Neural progenitor cell (in vitro differentiated cells): ENCODE results near the gene LRRC25. TPM values are rescaled to one million over a fixed set of nuclear protein-coding genes. Genes with fewer than 3 reads are reported as not detected.

Experiments
- DNase-seq: peaks from one replicate; pipeline ENCODE4 v3.0.0-alpha.2; 2016; ENCODE audit warnings: low spot score
- H2AFZ ChIP-seq: fragments of 200-600 bp; sonication (generic); replicated peaks from 2 replicates; pipeline ENCODE4 v1.6.1; 2016; ENCODE audit warnings: antibody characterized with exemption
- H3F3A ChIP-seq: fragments of 200-600 bp; sonication (generic); 2 replicates; pipeline ENCODE4 v1.6.1; 2016; ENCODE audit warnings: antibody characterized with exemption, low read depth
- H3K27ac ChIP-seq: fragments of 200-600 bp; sonication (generic); 2 replicates; pipeline ENCODE4 v1.5.1; 2016; ENCODE audit warnings: mild to moderate bottlenecking
- H3K27me3 ChIP-seq: fragments of 200-600 bp; sonication (generic); 2 replicates; pipeline ENCODE4 v1.6.1; 2016; ENCODE audit warnings: mild to moderate bottlenecking, moderate library complexity
- H3K36me3 ChIP-seq: fragments of 200-600 bp; sonication (generic); 2 replicates; pipeline ENCODE4 v1.5.1; 2016
- H3K4me1 ChIP-seq: fragments of 200-600 bp; sonication (generic); 2 replicates; pipeline ENCODE4 v1.6.1; 2016; ENCODE audit warnings: mixed run types
- H3K4me2 ChIP-seq: fragments of 200-600 bp; sonication (generic); 2 replicates; pipeline ENCODE4 v1.6.1; 2016
- H3K4me3 ChIP-seq: fragments of 200-600 bp; sonication (generic); 2 replicates; pipeline ENCODE4 v1.5.1; 2016
- H3K79me2 ChIP-seq: fragments of 200-600 bp; sonication (generic); 2 replicates; pipeline ENCODE4 v1.6.1; 2016; ENCODE audit warnings: low read depth
- H3K9ac ChIP-seq: fragments of 200-600 bp; sonication (generic); 2 replicates; pipeline ENCODE4 v1.6.1; 2016
- H3K9me3 ChIP-seq: fragments of 200-600 bp; sonication (generic); 2 replicates; pipeline ENCODE4 v1.5.1; 2016; ENCODE audit warnings: low read depth
- H4K20me1 ChIP-seq: fragments of 200-600 bp; sonication (generic); 2 replicates; pipeline ENCODE4 v1.6.1; 2016; ENCODE audit warnings: low read depth
- H3K27ac Mint-ChIP-seq: 3 replicates; pipeline ENCODE4 v1.8.0; 2021; ENCODE audit warnings: mixed read lengths
- H3K27me3 Mint-ChIP-seq: 2 replicates; pipeline ENCODE4 v1.8.0; 2022; ENCODE audit warnings: low read depth, mild to moderate bottlenecking, inconsistent platforms, moderate library complexity, mixed read lengths; ENCODE audit not compliant: insufficient read depth
- H3K36me3 Mint-ChIP-seq: 3 replicates; pipeline ENCODE4 v1.8.0; 2021; ENCODE audit warnings: mixed read lengths
- H3K4me1 Mint-ChIP-seq: 3 replicates; pipeline ENCODE4 v1.8.0; 2021; ENCODE audit warnings: mixed read lengths
- H3K4me3 Mint-ChIP-seq: 3 replicates; pipeline ENCODE4 v1.8.0; 2021; ENCODE audit warnings: mild to moderate bottlenecking, moderate library complexity, mixed read lengths
- H3K9me3 Mint-ChIP-seq: 3 replicates; pipeline ENCODE4 v1.8.0; 2020; ENCODE audit warnings: mixed read lengths
- CTCF ChIP-seq: fragments of 200-600 bp; sonication (generic); IDR thresholded peaks from 2 replicates; pipeline ENCODE4 v1.5.1; 2017; ENCODE audit warnings: antibody characterized with exemption, mild to moderate bottlenecking
- EZH2 ChIP-seq: fragments of 200-600 bp; sonication (generic); IDR thresholded peaks from 2 replicates; pipeline ENCODE4 v1.6.1; 2017; ENCODE audit warnings: antibody characterized with exemption, mild to moderate bottlenecking, moderate library complexity
- EZH2phosphoT487 ChIP-seq: fragments of 200-600 bp; sonication (generic); IDR thresholded peaks from 2 replicates; pipeline ENCODE4 v1.6.1; 2017; ENCODE audit warnings: antibody characterized with exemption
- total RNA-seq: library from RNA; depleted of rRNA; stranded (reverse); fragments of >200 nt; gene quantifications from 2 replicates; pipeline ENCODE4 v1.2.3, GENCODE V29; 2015; ENCODE audit warnings: low replicate concordance

LRRC25 gene
- total RNA-seq, 1 donor from 2014 or later = not detected

GRCh38 chr19:18445262-18445948 lies 48.0 kb upstream of the LRRC25 start:
- H3F3A ChIP-seq = peaks cover 6% of the 10 kb centered on the region
- peaks cover 11% of the 10 kb centered on the region for H3K36me3 Mint-ChIP-seq
- no peaks in the 10 kb centered on the region for H3K9me3 ChIP-seq
- H3K9me3 Mint-ChIP-seq = peaks cover 2% of the 10 kb centered on the region
- peaks cover 5% of the 10 kb centered on the region for H3K27me3 Mint-ChIP-seq
- no peak overlapping the region for H3K4me3 Mint-ChIP-seq
- no peaks in the 10 kb centered on the region for H3K79me2 ChIP-seq
- TF ChIP-seq EZH2phosphoT487 = no peak
- no peak for TF ChIP-seq CTCF
- TF ChIP-seq EZH2 = no peak
- no peak overlapping the region for H2AFZ ChIP-seq
- no peaks in the 10 kb centered on the region for H3K36me3 ChIP-seq
- no peak overlapping the region for H3K4me3 ChIP-seq
- no peak overlapping the region for H3K27ac Mint-ChIP-seq
- H3K9ac ChIP-seq = no peak overlapping the region
- H3K4me1 ChIP-seq = no peaks in the 10 kb centered on the region
- no peaks in the 10 kb centered on the region for H3K27me3 ChIP-seq
- no peak overlapping the region for H3K4me2 ChIP-seq
- H3K27ac ChIP-seq = no peak overlapping the region
- no peaks in the 10 kb centered on the region for H4K20me1 ChIP-seq
- DNase-seq = no peak
- peaks cover 27% of the 10 kb centered on the region for H3K4me1 Mint-ChIP-seq

GRCh38 chr19:18444513-18444912 lies 47.1 kb upstream of the LRRC25 start:
- H3K27ac Mint-ChIP-seq = no peak overlapping the region
- no peak overlapping the region for H2AFZ ChIP-seq
- no peaks in the 10 kb centered on the region for H3K9me3 ChIP-seq
- no peaks in the 10 kb centered on the region for H3K79me2 ChIP-seq
- H3K4me3 Mint-ChIP-seq = no peak overlapping the region
- H3F3A ChIP-seq = peaks cover 15% of the 10 kb centered on the region
- H3K4me1 ChIP-seq = peaks cover 8% of the 10 kb centered on the region
- no peak for DNase-seq
- peaks cover 35% of the 10 kb centered on the region for H3K4me1 Mint-ChIP-seq
- H3K4me2 ChIP-seq = no peak overlapping the region
- no peak for TF ChIP-seq CTCF
- TF ChIP-seq EZH2phosphoT487 = no peak
- TF ChIP-seq EZH2 = no peak
- peaks cover 2% of the 10 kb centered on the region for H3K9me3 Mint-ChIP-seq
- no peak overlapping the region for H3K9ac ChIP-seq
- peaks cover 11% of the 10 kb centered on the region for H3K36me3 Mint-ChIP-seq
- no peak overlapping the region for H3K27ac ChIP-seq
- no peak overlapping the region for H3K4me3 ChIP-seq
- H4K20me1 ChIP-seq = no peaks in the 10 kb centered on the region
- H3K27me3 ChIP-seq = no peaks in the 10 kb centered on the region
- H3K27me3 Mint-ChIP-seq = peaks cover 5% of the 10 kb centered on the region
- H3K36me3 ChIP-seq = no peaks in the 10 kb centered on the region

GRCh38 chr19:18443831-18444230 lies 46.4 kb upstream of the LRRC25 start:
- no peak for DNase-seq
- no peaks in the 10 kb centered on the region for H4K20me1 ChIP-seq

GRCh38 chr19:18443406-18443805 lies 46.0 kb upstream of the LRRC25 start:
- DNase-seq = no peak
- H3K4me2 ChIP-seq = no peak overlapping the region
- H3K9ac ChIP-seq = no peak overlapping the region
- H3F3A ChIP-seq = peaks cover 26% of the 10 kb centered on the region
- H3K27ac ChIP-seq = no peak overlapping the region
- Mint-ChIP-seq H3K4me1 (peaks cover 47% of the 10 kb centered on the region), H3K36me3 (peaks cover 10% of the 10 kb centered on the region), H3K27me3 (peaks cover 5% of the 10 kb centered on the region), H3K4me3 (no peak overlapping the region), H3K9me3 (peaks cover 2% of the 10 kb centered on the region), H3K27ac (no peak overlapping the region)
- no peak overlapping the region for H3K4me3 ChIP-seq
- TF ChIP-seq EZH2 (no peak), EZH2phosphoT487 (no peak), CTCF (no peak)
- peaks cover 19% of the 10 kb centered on the region for H3K4me1 ChIP-seq
- no peaks in the 10 kb centered on the region for H3K36me3 ChIP-seq
- no peak overlapping the region for H2AFZ ChIP-seq
- H3K79me2 ChIP-seq = no peaks in the 10 kb centered on the region
- H3K9me3 ChIP-seq = no peaks in the 10 kb centered on the region
- no peaks in the 10 kb centered on the region for H3K27me3 ChIP-seq
- H4K20me1 ChIP-seq = no peaks in the 10 kb centered on the region

More at GRCh38 chr19:18443831-18444230, 46.4 kb upstream of the LRRC25 start:
- peaks cover 15% of the 10 kb centered on the region for H3K4me1 ChIP-seq
- no peaks in the 10 kb centered on the region for H3K27me3 ChIP-seq
- peaks cover 2% of the 10 kb centered on the region for H3K9me3 Mint-ChIP-seq
- H3K36me3 Mint-ChIP-seq = peaks cover 11% of the 10 kb centered on the region
- H3K4me3 Mint-ChIP-seq = no peak overlapping the region
- H3K36me3 ChIP-seq = no peaks in the 10 kb centered on the region
- no peaks in the 10 kb centered on the region for H3K9me3 ChIP-seq
- H3K79me2 ChIP-seq = no peaks in the 10 kb centered on the region
- no peak overlapping the region for H3K4me2 ChIP-seq
- no peak for TF ChIP-seq EZH2
- no peak for TF ChIP-seq EZH2phosphoT487
- no peak overlapping the region for H3K4me3 ChIP-seq
- no peak overlapping the region for H2AFZ ChIP-seq
- H3K27ac Mint-ChIP-seq = no peak overlapping the region
- H3K4me1 Mint-ChIP-seq = peaks cover 42% of the 10 kb centered on the region
- H3K27me3 Mint-ChIP-seq = peaks cover 5% of the 10 kb centered on the region
- no peak overlapping the region for H3K9ac ChIP-seq
- no peak overlapping the region for H3K27ac ChIP-seq
- H3F3A ChIP-seq = peaks cover 21% of the 10 kb centered on the region
